SK-N-MC (cell line): ENCODE measurements around the gene FAM184A.

ENCODE experiments used
- DNase-seq: peaks from one replicate; pipeline ENCODE4 v3.0.0-alpha.2; 2011; ENCODE audit warnings: low read depth, low spot score
- H3K27ac ChIP-seq: fragments of 200-600 bp; sonication (generic); 2 replicates; pipeline ENCODE4 v1.5.1; 2016; ENCODE audit warnings: mixed run types
- H3K36me3 ChIP-seq: fragments of 200-600 bp; sonication (generic); 2 replicates; pipeline ENCODE4 v1.6.1; 2017; ENCODE audit warnings: antibody characterized with exemption, low read length, mixed read lengths; ENCODE audit not compliant: insufficient read depth
- H3K4me3 ChIP-seq: fragments of 200-600 bp; sonication (generic); 2 replicates; pipeline ENCODE4 v1.5.1; 2016
- H3K9ac ChIP-seq: fragments of 200-600 bp; sonication (generic); 2 replicates; pipeline ENCODE4 v1.8.0; 2017; ENCODE audit warnings: mixed run types, mixed read lengths; ENCODE audit not compliant: insufficient read length
- H3K9me3 ChIP-seq: fragments of 200-600 bp; sonication (generic); 2 replicates; pipeline ENCODE4 v1.6.1; 2017; ENCODE audit warnings: low read depth, mild to moderate bottlenecking, antibody characterized with exemption, low read length, moderate library complexity, mixed read lengths
- EZH2 ChIP-seq: fragments of 200-600 bp; sonication (generic); IDR thresholded peaks from one replicate; pipeline ENCODE4 v1.6.1; 2017; ENCODE audit warnings: antibody characterized with exemption
- FOXP2 ChIP-seq: optimal IDR thresholded peaks from 2 replicates; pipeline ENCODE3; 2011; ENCODE audit warnings: mild to moderate bottlenecking, moderate library complexity; ENCODE audit not compliant: insufficient read depth; ENCODE audit errors: extremely low read length, control extremely low read depth
- POLR2AphosphoS5 ChIP-seq: IDR thresholded peaks from 2 replicates; pipeline ENCODE4 v1.6.1; 2012; ENCODE audit warnings: mild to moderate bottlenecking, low read depth, low read length, borderline replicate concordance

Gene FAM184A

GRCh38 chr6:118996289-118996820 is 82.1 kb downstream of the FAM184A start:
- H3K27ac ChIP-seq = no peak overlapping the region

DNA sequence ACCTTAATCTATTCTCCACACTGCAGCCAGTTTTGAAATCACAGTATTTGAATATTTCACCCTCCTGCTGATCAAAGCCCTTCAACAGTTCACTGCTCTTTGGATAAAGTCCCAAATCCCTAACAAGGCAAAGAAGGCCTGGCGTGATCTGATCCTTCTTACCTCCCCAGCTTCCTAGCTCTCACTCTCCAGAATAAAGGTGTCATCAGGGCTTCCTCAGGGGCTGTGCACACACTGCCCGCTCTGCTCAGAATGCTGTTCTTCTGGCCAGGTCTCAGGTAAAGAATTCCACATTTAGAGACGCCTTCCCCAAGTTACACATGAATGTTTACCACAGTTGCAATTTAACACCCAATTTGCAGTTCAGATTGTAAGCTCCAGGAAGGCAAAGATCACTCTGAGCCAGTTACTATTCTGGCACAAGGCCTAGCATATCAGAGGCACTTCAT is 84.6 kb downstream of the FAM184A start:
- no peak for DNase-seq
- H3K9ac ChIP-seq = no peak overlapping the region
- TF ChIP-seq FOXP2 (no peak), EZH2 (no peak), POLR2AphosphoS5 (no peak)
- H3K4me3 ChIP-seq = no peak overlapping the region
- no peak overlapping the region for H3K27ac ChIP-seq
- no peaks in the 10 kb centered on the region for H3K9me3 ChIP-seq
- no peaks in the 10 kb centered on the region for H3K36me3 ChIP-seq

More at GRCh38 chr6:118996289-118996820, 82.1 kb downstream of the FAM184A start:
- Histone ChIP-seq H3K9me3 (no peaks in the 10 kb centered on the region), H3K4me3 (no peak overlapping the region), H3K36me3 (no peaks in the 10 kb centered on the region), H3K9ac (no peak overlapping the region)
- TF ChIP-seq POLR2AphosphoS5 = no peak
- no peak for TF ChIP-seq FOXP2
- TF ChIP-seq EZH2 = no peak
- no peak for DNase-seq

GRCh38 chr6:118993358-118993757 is 85.1 kb downstream of the FAM184A start:
- no peak for TF ChIP-seq EZH2
- TF ChIP-seq FOXP2 = no peak
- no peak for TF ChIP-seq POLR2AphosphoS5
- Histone ChIP-seq H3K27ac (no peak overlapping the region), H3K9ac (no peak overlapping the region), H3K9me3 (no peaks in the 10 kb centered on the region), H3K4me3 (no peak overlapping the region), H3K36me3 (no peaks in the 10 kb centered on the region)
- DNase-seq = no peak

GRCh38 chr6:118992186-118992795 is 86.2 kb downstream of the FAM184A start:
- TF ChIP-seq EZH2 (no peak), FOXP2 (no peak), POLR2AphosphoS5 (no peak)
- Histone ChIP-seq H3K27ac (no peak overlapping the region), H3K9ac (no peak overlapping the region), H3K4me3 (no peak overlapping the region), H3K36me3 (no peaks in the 10 kb centered on the region), H3K9me3 (no peaks in the 10 kb centered on the region)
- DNase-seq = no peak

- Histone ChIP-seq H3K9ac (no peak overlapping the region), H3K4me3 (no peak overlapping the region), H3K36me3 (no peaks in the 10 kb centered on the region), H3K27ac (no peak overlapping the region), H3K9me3 (no peaks in the 10 kb centered on the region)
- no peak for TF ChIP-seq EZH2
- TF ChIP-seq FOXP2 = no peak
- TF ChIP-seq POLR2AphosphoS5 = no peak
- DNase-seq = no peak
These were observed 92.2 kb downstream of the FAM184A start for GRCh38 chr6:118986312-118986711.

DNA sequence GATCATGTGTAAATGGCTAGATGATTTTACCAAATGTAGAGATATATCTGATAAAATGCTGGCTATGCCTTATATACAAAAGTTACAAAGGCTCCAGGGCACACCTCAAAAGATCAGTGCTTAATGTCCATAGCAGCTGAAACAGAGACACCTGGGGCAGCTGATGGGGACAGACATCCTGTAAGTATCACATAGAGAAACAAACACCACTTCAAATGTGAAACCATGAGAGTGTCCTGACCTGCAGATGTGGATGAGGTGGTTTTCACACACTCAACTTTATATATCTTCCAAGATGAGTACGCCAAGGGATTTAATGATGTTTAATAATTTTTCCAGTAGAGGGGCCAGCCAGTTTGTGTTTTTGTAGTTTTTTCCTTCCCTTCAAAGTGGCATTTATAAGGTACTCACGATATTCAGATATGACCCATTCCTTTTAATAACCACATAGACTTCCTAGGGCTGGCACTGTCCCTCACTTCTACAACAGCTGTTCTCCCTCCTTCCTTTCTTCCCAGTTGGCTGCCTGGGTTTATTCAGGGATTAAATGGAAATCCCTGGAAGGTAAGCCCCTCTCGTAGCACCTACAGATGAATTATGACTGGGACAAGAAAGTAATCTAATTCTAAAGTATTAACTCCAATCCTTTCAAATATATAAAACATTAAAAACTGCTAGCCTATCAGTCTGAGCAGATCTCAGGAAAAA is 93.2 kb downstream of the FAM184A start:
- H3K27ac ChIP-seq = no peak overlapping the region
- no peaks in the 10 kb centered on the region for H3K36me3 ChIP-seq
- H3K9me3 ChIP-seq = no peaks in the 10 kb centered on the region
- no peak overlapping the region for H3K9ac ChIP-seq
- TF ChIP-seq EZH2 = no peak
- no peak for TF ChIP-seq FOXP2
- TF ChIP-seq POLR2AphosphoS5 = no peak
- no peak for DNase-seq
- no peak overlapping the region for H3K4me3 ChIP-seq

- Histone ChIP-seq H3K9me3 (no peaks in the 10 kb centered on the region), H3K27ac (no peak overlapping the region), H3K9ac (no peak overlapping the region), H3K36me3 (no peaks in the 10 kb centered on the region), H3K4me3 (no peak overlapping the region)
- no peak for TF ChIP-seq FOXP2
- TF ChIP-seq POLR2AphosphoS5 = no peak
- no peak for TF ChIP-seq EZH2
- DNase-seq = no peak
These were observed 94.1 kb downstream of the FAM184A start for GRCh38 chr6:118984342-118984741.

- Histone ChIP-seq H3K36me3 (0 out of 2 replicates have a peak, but pooled peaks cover 6% of the 10 kb centered on the region), H3K4me3 (no peak overlapping the region), H3K27ac (no peak overlapping the region), H3K9ac (no peak overlapping the region), H3K9me3 (no peaks in the 10 kb centered on the region)
- no peak for DNase-seq
- no peak for TF ChIP-seq POLR2AphosphoS5
- no peak for TF ChIP-seq FOXP2
- no peak for TF ChIP-seq EZH2
These were observed 95.9 kb downstream of the FAM184A start for GRCh38 chr6:118982575-118982911.
